ENCODE measurements around the gene SNAPIN. TPM values are rescaled to one million over a fixed set of nuclear protein-coding genes. Genes with fewer than 3 reads are reported as not detected.

Gene SNAPIN
- total RNA-seq, 1 experiment from 2014 or later = 29.0 TPM

GRCh38 chr1:153614189-153614900, 44.2 kb upstream of the SNAPIN start:
- no peak overlapping the region for H3K9ac ChIP-seq (ENCODE audit: extremely low read depth, insufficient read length, low read length)
- Mint-ChIP-seq H3K4me1 (peaks cover 27 to 54% of the 10 kb centered on the region in 2 experiments), H3K27ac (no peak overlapping the region)

More at GRCh38 chr1:153614189-153614900, 44.2 kb upstream of the SNAPIN start:
- H3K79me1 ChIP-seq (ENCODE audit: insufficient read depth, low read depth, low read length, poor library complexity, severe bottlenecking) = no peaks in the 10 kb centered on the region
- no peak overlapping the region for H3K56ac ChIP-seq (ENCODE audit: insufficient read length, low read depth, low read length)
- H3K4me1 ChIP-seq (ENCODE audit: insufficient read depth, low read length) = peaks cover 6% of the 10 kb centered on the region; the same call in 1 of the 2 replicates
- no peak overlapping the region for H3K4ac ChIP-seq (ENCODE audit: low read depth, low read length)
- no CpG with 5 or more reads among the region's 2 CpGs for WGBS (ENCODE audit: extremely low coverage, insufficient read length, low lambda C conversion rate)
- H3K14ac ChIP-seq (ENCODE audit: insufficient read depth, low read length) = no peak overlapping the region
- H4K8ac ChIP-seq (replicated peaks; ENCODE audit: insufficient read length, low read depth, low read length) = no peak overlapping the region
- no peaks in the 10 kb centered on the region for H3K79me2 ChIP-seq (ENCODE audit: insufficient read depth, low read length)
- no peak for DNase-seq
- Mint-ChIP-seq H3K4me3 (no peak overlapping the region), H3K27me3 (ENCODE audit: low read depth) (no peaks in the 10 kb centered on the region; the same call in 1 of the 2 replicates), H3K9me3 (no peaks in the 10 kb centered on the region), H3K36me3 (ENCODE audit: insufficient read depth in 1 of 3, low read depth in 3 of 3) (peaks cover 0 to 5% (median 5%) of the 10 kb centered on the region in 3 experiments; a peak in 3 of 7 replicates)
- no peak overlapping the region for H2BK15ac ChIP-seq (ENCODE audit: low read depth, low read length)
- H2AFZ ChIP-seq (ENCODE audit: low read length) = no peak overlapping the region
- H2AK5ac ChIP-seq (ENCODE audit: insufficient read length, low read length) = no peak overlapping the region
- TF ChIP-seq, protein P1, sequence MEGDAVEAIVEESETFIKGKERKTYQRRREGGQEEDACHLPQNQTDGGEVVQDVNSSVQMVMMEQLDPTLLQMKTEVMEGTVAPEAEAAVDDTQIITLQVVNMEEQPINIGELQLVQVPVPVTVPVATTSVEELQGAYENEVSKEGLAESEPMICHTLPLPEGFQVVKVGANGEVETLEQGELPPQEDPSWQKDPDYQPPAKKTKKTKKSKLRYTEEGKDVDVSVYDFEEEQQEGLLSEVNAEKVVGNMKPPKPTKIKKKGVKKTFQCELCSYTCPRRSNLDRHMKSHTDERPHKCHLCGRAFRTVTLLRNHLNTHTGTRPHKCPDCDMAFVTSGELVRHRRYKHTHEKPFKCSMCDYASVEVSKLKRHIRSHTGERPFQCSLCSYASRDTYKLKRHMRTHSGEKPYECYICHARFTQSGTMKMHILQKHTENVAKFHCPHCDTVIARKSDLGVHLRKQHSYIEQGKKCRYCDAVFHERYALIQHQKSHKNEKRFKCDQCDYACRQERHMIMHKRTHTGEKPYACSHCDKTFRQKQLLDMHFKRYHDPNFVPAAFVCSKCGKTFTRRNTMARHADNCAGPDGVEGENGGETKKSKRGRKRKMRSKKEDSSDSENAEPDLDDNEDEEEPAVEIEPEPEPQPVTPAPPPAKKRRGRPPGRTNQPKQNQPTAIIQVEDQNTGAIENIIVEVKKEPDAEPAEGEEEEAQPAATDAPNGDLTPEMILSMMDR (conservative IDR thresholded peaks at IDR 0.05) = no peak
- H3T11ph ChIP-seq (ENCODE audit: low read length) = no peak overlapping the region
- no peak overlapping the region for H3K4me2 ChIP-seq (ENCODE audit: insufficient read depth, insufficient read length, low read length)
- H2BK20ac ChIP-seq (ENCODE audit: low read depth, low read length, poor library complexity, severe bottlenecking) = no peak overlapping the region
- H4K20me1 ChIP-seq (ENCODE audit: control insufficient read depth, insufficient read depth, insufficient read length) = no peaks in the 10 kb centered on the region
- no peak overlapping the region for H3K23ac ChIP-seq (ENCODE audit: insufficient read length, low read depth, low read length)
- H2BK120ac ChIP-seq (ENCODE audit: low read depth, low read length, poor library complexity, severe bottlenecking) = no peak overlapping the region
- H3K27ac ChIP-seq (ENCODE audit: insufficient read length, low read depth, low read length) = no peak overlapping the region
- no peak overlapping the region for H2BK5ac ChIP-seq (ENCODE audit: insufficient read length, low read length)
- no peaks in the 10 kb centered on the region for H3K23me2 ChIP-seq (ENCODE audit: insufficient read length, low read depth, low read length, poor library complexity, severe bottlenecking)
- no peak overlapping the region for H3K18ac ChIP-seq (ENCODE audit: insufficient read length, low read depth, low read length)
- no peaks in the 10 kb centered on the region for H3K27me3 ChIP-seq (ENCODE audit: insufficient read depth, low read length)
- no peak overlapping the region for H4K91ac ChIP-seq (ENCODE audit: insufficient read length, low read depth, low read length)
- no peaks in the 10 kb centered on the region for H3K9me3 ChIP-seq (ENCODE audit: control insufficient read depth, low read depth, low read length)
- no peak overlapping the region for H4K5ac ChIP-seq (ENCODE audit: insufficient read length, low read depth, low read length)
- H2BK12ac ChIP-seq (ENCODE audit: insufficient read length, low read depth, low read length) = no peak overlapping the region

Measured in H9 (cell line).